HCT116 (cell line): ENCODE data around the gene UGT2A2. TPM values are rescaled to one million over a fixed set of nuclear protein-coding genes. Genes with fewer than 3 reads are reported as not detected.

Experiments used
- ATAC-seq: fragments of 200-7000 bp; cut with Tn5 transposase; 2 replicates; pipeline ENCODE4 v1.9.1; 2020; ENCODE audit warnings: mild to moderate bottlenecking, moderate library complexity
- BruUV-seq: library from RNA; stranded (reverse); fragments of 400-500 nt; replicated peaks from 2 replicates; lab custom pipeline; 2021; lab: Mats Ljungman, UMichigan
- CTCF ChIA-PET: fragments of 300-600 bp; sonication (Branson Sonifier 250); formaldehyde crosslinking; loops from one replicate; lab custom pipeline; 2021; ENCODE audit warnings: antibody characterized with exemption; lab: Charles Lee
- POLR2A ChIA-PET: fragments of 300-600, 350-600 bp; sonication (Branson Sonifier 250); formaldehyde crosslinking; loops from one replicate; lab custom pipeline; 2021; ENCODE audit warnings: antibody characterized with exemption; lab: Charles Lee
- RAD21 ChIA-PET, 2 experiments: fragments of 300-600 bp; sonication (Branson Sonifier 250); formaldehyde crosslinking; loops; one replicate each; lab custom pipeline; 2023; ENCODE audit warnings: low total read pairs in 2 of 2; ENCODE audit not compliant: uncharacterized antibody in 2 of 2, unreplicated experiment in 2 of 2, low non-redundant PET in 1 of 2; lab: Charles Lee
- DNase-seq: peaks from one replicate; pipeline ENCODE4 v3.0.0-alpha.2; 2010; ENCODE audit warnings: low read depth, low spot score
- H2AFZ ChIP-seq: fragments of 200-600 bp; shearing (Covaris generic), sonication (generic); 2 replicates; pipeline ENCODE4 v1.6.1; 2017; ENCODE audit warnings: low read depth, mixed run types, mixed read lengths, antibody characterized with exemption, low read length; ENCODE audit not compliant: poor library complexity, severe bottlenecking
- H3K27ac ChIP-seq: 2 replicates; pipeline ENCODE4 v1.5.1; 2012; ENCODE audit warnings: low read depth, low read length
- H3K27me3 ChIP-seq: fragments of 200-600 bp; sonication (generic); 2 replicates; pipeline ENCODE4 v1.6.1; 2016; ENCODE audit warnings: mixed run types, low read length, mixed read lengths; ENCODE audit not compliant: insufficient read depth
- H3K36me3 ChIP-seq, 2 experiments: fragments of 200-500 bp in 1 of 2; fragments of 200-600 bp in 1 of 2; sonication (Bioruptor generic) in 1 of 2; sonication (generic) in 1 of 2; 2 replicates each; pipeline versions ENCODE4 v1.5.1 to v1.6.1; 2014 to 2016; ENCODE audit warnings: low read length in 2 of 2, inconsistent platforms in 1 of 2, mixed read lengths in 1 of 2, mixed run types in 1 of 2; ENCODE audit not compliant: insufficient read depth in 2 of 2, control insufficient read depth in 1 of 2
- H3K4me1 ChIP-seq, 2 experiments: fragments of 200-600 bp in 1 of 2; sonication (generic) in 1 of 2; 2 replicates each; pipeline versions ENCODE4 v1.5.1 to v1.6.1; 2012 to 2017; ENCODE audit warnings: low read length in 2 of 2, inconsistent platforms in 1 of 2, mild to moderate bottlenecking in 1 of 2, mixed read lengths in 1 of 2, mixed run types in 1 of 2, moderate library complexity in 1 of 2; ENCODE audit not compliant: insufficient read depth in 2 of 2, control insufficient read depth in 1 of 2
- H3K4me2 ChIP-seq: fragments of 200-600 bp; sonication (generic); 2 replicates; pipeline ENCODE4 v1.6.1; 2017; ENCODE audit warnings: mixed run types, low read length, mixed read lengths
- H3K4me3 ChIP-seq, 2 experiments: fragments of 200-600 bp in 1 of 2; sonication (generic) in 1 of 2; replicated peaks in 1 of 2; 2 replicates each; pipeline ENCODE4 v1.5.1; 2011 to 2016; ENCODE audit warnings: low read length in 2 of 2, control low read depth in 1 of 2, low read depth in 1 of 2, mild to moderate bottlenecking in 1 of 2, mixed read lengths in 1 of 2, mixed run types in 1 of 2
- H3K79me2 ChIP-seq: fragments of 200-600 bp; sonication (generic); 2 replicates; pipeline ENCODE4 v1.6.1; 2017; ENCODE audit warnings: mild to moderate bottlenecking, mixed run types, low read length, moderate library complexity, mixed read lengths; ENCODE audit not compliant: insufficient read depth
- H3K9ac ChIP-seq: fragments of 200-600 bp; sonication (generic); 2 replicates; pipeline ENCODE4 v1.6.1; 2016; ENCODE audit warnings: low read length, mixed read lengths
- H3K9me2 ChIP-seq: fragments of 200-600 bp; sonication (generic), shearing (Covaris generic); 2 replicates; pipeline ENCODE4 v1.6.1; 2017; ENCODE audit warnings: mixed run types, mild to moderate bottlenecking, moderate library complexity; ENCODE audit not compliant: insufficient read depth
- H3K9me3 ChIP-seq, 2 experiments: fragments of 200-500 bp in 1 of 2; fragments of 200-600 bp in 1 of 2; sonication (Bioruptor generic) in 1 of 2; sonication (generic) in 1 of 2; 2 replicates each; pipeline ENCODE4 v1.6.1; 2014 to 2017; ENCODE audit warnings: low read length in 2 of 2, mixed read lengths in 2 of 2, inconsistent platforms in 1 of 2, low read depth in 1 of 2, mild to moderate bottlenecking in 1 of 2, mixed run types in 1 of 2, moderate library complexity in 1 of 2; ENCODE audit not compliant: control insufficient read depth in 1 of 2, insufficient read depth in 1 of 2
- H4K20me1 ChIP-seq: fragments of 200-600 bp; sonication (generic), shearing (Covaris generic); 2 replicates; pipeline ENCODE4 v1.6.1; 2017; ENCODE audit warnings: mixed run types, mild to moderate bottlenecking, moderate library complexity; ENCODE audit not compliant: insufficient read depth
- CBX3 ChIP-seq: IDR thresholded peaks from 2 replicates; pipeline ENCODE4 v1.6.1; 2012; ENCODE audit warnings: low read depth
- CEBPB ChIP-seq: IDR thresholded peaks from 2 replicates; pipeline ENCODE4 v1.6.1; 2012; ENCODE audit warnings: low read depth
- ELF1 ChIP-seq: IDR thresholded peaks from 2 replicates; pipeline ENCODE4 v1.6.1; 2012; ENCODE audit warnings: low read depth, borderline replicate concordance
- FOSL1 ChIP-seq: IDR thresholded peaks from 2 replicates; pipeline ENCODE4 v1.6.1; 2012; ENCODE audit warnings: low read depth
- POLR2A ChIP-seq: IDR thresholded peaks from 2 replicates; pipeline ENCODE4 v1.7.0; 2011; ENCODE audit warnings: borderline replicate concordance; ENCODE audit not compliant: insufficient read depth, insufficient read length; ENCODE audit errors: extremely low read depth
- RAD21 ChIP-seq: IDR thresholded peaks from 2 replicates; pipeline ENCODE4 v1.6.1; 2012; ENCODE audit warnings: low read depth, mild to moderate bottlenecking
- SRF ChIP-seq: IDR thresholded peaks from 2 replicates; pipeline ENCODE4 v1.6.1; 2012; ENCODE audit warnings: low read depth
- YY1 ChIP-seq: IDR thresholded peaks from 2 replicates; pipeline ENCODE4 v1.6.1; 2011; ENCODE audit warnings: low read length, low read depth, moderate library complexity, mild to moderate bottlenecking; ENCODE audit not compliant: insufficient replicate concordance; ENCODE audit errors: extremely low read depth
- ZNF274 ChIP-seq: fragments of 200-500 bp; sonication (Bioruptor generic); IDR thresholded peaks from 2 replicates; pipeline ENCODE4 v1.6.1; 2014; ENCODE audit warnings: mild to moderate bottlenecking, low read depth, low read length, inconsistent platforms
- intact Hi-C: fragments of 100-400 bp; cut with micrococcal nuclease; formaldehyde crosslinking; loops from 2 replicates; pipeline ENCODE4 v1.10.0; 2022
- total RNA-seq: library from RNA; stranded (reverse); gene quantifications from one replicate; pipeline ENCODE4 v1.2.1, GENCODE V29; 2021; ENCODE audit not compliant: unreplicated experiment
- TF ChIP-seq, protein P1 (sequence below): IDR thresholded peaks from 2 replicates; pipeline ENCODE4 v1.6.1; 2012; ENCODE audit warnings: low read depth
- TF ChIP-seq, protein P2 (sequence below): IDR thresholded peaks from 2 replicates; pipeline ENCODE4 v1.6.1; 2012
- TF ChIP-seq, protein P3 (sequence below): IDR thresholded peaks from 2 replicates; pipeline ENCODE4 v1.6.1; 2012
- TF ChIP-seq, protein P4 (sequence below): IDR thresholded peaks from 2 replicates; pipeline ENCODE4 v1.6.1; 2011; ENCODE audit warnings: mild to moderate bottlenecking, low read length, moderate library complexity; ENCODE audit not compliant: insufficient replicate concordance; ENCODE audit errors: extremely low read depth

The UGT2A2 gene
- total RNA-seq, 1 experiment from 2014 or later: not detected

DNA sequence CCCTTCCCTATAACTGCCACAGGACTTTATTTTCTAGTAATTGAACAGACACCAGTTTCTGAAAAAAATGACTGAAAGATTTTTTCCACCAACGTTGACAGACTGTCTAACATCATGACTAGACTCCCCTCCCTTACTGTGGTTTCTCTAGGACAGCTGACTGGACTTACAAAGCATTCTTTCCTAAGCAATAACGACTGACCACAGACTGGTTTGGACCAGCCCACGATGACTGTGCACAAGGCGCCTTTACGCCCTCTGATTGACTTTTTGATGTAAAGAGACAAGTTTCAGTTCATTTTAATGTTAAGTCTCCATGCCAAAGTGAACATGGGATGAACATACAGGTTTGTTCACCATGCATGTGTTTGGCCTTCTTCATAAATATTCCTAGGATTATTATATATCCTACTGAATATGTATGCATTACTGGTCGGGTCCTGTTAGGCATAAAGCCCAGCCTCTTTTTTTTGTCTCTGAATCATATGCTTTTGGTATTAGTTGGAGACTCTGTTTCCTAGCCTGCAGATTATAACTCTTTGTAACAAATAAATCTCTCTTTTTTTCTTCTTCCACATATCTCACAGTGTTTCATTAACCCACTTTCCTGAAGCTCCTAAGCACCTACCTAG, 93.2 kb downstream of the UGT2A2 start:
- Histone ChIP-seq H2AFZ (no peak overlapping the region), H3K36me3 (no peaks in the 10 kb centered on the region), H3K79me2 (no peaks in the 10 kb centered on the region)
- no peak for DNase-seq
- no peak for TF ChIP-seq ZNF274
- TF ChIP-seq CBX3: no peak
- no peak for TF ChIP-seq YY1
- TF ChIP-seq RAD21: no peak
- TF ChIP-seq, protein P1, sequence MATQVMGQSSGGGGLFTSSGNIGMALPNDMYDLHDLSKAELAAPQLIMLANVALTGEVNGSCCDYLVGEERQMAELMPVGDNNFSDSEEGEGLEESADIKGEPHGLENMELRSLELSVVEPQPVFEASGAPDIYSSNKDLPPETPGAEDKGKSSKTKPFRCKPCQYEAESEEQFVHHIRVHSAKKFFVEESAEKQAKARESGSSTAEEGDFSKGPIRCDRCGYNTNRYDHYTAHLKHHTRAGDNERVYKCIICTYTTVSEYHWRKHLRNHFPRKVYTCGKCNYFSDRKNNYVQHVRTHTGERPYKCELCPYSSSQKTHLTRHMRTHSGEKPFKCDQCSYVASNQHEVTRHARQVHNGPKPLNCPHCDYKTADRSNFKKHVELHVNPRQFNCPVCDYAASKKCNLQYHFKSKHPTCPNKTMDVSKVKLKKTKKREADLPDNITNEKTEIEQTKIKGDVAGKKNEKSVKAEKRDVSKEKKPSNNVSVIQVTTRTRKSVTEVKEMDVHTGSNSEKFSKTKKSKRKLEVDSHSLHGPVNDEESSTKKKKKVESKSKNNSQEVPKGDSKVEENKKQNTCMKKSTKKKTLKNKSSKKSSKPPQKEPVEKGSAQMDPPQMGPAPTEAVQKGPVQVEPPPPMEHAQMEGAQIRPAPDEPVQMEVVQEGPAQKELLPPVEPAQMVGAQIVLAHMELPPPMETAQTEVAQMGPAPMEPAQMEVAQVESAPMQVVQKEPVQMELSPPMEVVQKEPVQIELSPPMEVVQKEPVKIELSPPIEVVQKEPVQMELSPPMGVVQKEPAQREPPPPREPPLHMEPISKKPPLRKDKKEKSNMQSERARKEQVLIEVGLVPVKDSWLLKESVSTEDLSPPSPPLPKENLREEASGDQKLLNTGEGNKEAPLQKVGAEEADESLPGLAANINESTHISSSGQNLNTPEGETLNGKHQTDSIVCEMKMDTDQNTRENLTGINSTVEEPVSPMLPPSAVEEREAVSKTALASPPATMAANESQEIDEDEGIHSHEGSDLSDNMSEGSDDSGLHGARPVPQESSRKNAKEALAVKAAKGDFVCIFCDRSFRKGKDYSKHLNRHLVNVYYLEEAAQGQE: no peak
- TF ChIP-seq, protein P2, sequence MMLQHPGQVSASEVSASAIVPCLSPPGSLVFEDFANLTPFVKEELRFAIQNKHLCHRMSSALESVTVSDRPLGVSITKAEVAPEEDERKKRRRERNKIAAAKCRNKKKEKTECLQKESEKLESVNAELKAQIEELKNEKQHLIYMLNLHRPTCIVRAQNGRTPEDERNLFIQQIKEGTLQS: no peak
- TF ChIP-seq, protein P3, sequence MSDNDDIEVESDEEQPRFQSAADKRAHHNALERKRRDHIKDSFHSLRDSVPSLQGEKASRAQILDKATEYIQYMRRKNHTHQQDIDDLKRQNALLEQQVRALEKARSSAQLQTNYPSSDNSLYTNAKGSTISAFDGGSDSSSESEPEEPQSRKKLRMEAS: no peak
- TF ChIP-seq, protein P4, sequence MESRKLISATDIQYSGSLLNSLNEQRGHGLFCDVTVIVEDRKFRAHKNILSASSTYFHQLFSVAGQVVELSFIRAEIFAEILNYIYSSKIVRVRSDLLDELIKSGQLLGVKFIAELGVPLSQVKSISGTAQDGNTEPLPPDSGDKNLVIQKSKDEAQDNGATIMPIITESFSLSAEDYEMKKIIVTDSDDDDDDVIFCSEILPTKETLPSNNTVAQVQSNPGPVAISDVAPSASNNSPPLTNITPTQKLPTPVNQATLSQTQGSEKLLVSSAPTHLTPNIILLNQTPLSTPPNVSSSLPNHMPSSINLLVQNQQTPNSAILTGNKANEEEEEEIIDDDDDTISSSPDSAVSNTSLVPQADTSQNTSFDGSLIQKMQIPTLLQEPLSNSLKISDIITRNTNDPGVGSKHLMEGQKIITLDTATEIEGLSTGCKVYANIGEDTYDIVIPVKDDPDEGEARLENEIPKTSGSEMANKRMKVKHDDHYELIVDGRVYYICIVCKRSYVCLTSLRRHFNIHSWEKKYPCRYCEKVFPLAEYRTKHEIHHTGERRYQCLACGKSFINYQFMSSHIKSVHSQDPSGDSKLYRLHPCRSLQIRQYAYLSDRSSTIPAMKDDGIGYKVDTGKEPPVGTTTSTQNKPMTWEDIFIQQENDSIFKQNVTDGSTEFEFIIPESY: no peak
- TF ChIP-seq SRF: no peak
- no peak for TF ChIP-seq ELF1
- no peak for TF ChIP-seq CEBPB
- no peak for TF ChIP-seq FOSL1
- no peak for TF ChIP-seq POLR2A
- TF ChIP-seq, all 23 proteins: peak for 0
- no peaks in the 10 kb centered on the region for H3K27me3 ChIP-seq
- H3K9me2 ChIP-seq: no peaks in the 10 kb centered on the region
- ChIA-PET CTCF (no interaction called here), POLR2A (no interaction called here), RAD21 (no interaction called here)
- no peaks in the 10 kb centered on the region for H4K20me1 ChIP-seq
- intact Hi-C loops: no loop called here
- H3K4me2 ChIP-seq: no peak overlapping the region
- H3K9ac ChIP-seq: no peak overlapping the region
- H3K4me3 ChIP-seq: no peak overlapping the region
- ATAC-seq: no peak
- no TSS peak for BruUV-seq
- no peaks in the 10 kb centered on the region for H3K9me3 ChIP-seq
- no peaks in the 10 kb centered on the region for H3K4me1 ChIP-seq
- no peak overlapping the region for H3K27ac ChIP-seq
